ENCODE measurements around the gene C6orf15.

DNA sequence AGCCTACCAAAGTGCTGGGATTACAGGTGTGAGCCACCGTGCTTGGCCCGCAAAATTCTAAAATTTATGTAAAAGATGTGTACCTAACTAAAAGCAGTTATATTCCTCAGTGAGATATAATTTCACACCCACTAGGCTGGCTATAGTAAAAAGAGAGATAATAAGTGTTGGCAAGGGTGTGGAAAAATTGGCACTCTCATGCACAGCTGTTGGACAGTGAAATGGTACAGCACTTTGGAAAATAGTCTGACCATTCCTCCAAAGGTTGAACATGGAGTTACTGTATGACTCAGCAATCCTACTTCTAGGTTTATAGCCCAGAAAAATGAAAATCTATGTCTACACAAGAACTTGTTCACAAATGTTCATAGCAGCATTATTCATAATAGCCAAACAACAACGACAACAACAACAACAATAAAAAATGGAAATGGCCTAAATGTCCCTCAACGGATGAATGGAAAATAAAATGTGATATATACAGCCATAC is 13.9 kb downstream of the C6orf15 start:
- TF ChIP-seq POLR2A (IDR thresholded peaks at IDR 0.05; ENCODE audit: low read length): no peak
- no peak for TF ChIP-seq GATA1 (IDR thresholded peaks at IDR 0.05; ENCODE audit: low read depth, low read length)
